Measurements from ENCODE around the gene DCTD.

DNA sequence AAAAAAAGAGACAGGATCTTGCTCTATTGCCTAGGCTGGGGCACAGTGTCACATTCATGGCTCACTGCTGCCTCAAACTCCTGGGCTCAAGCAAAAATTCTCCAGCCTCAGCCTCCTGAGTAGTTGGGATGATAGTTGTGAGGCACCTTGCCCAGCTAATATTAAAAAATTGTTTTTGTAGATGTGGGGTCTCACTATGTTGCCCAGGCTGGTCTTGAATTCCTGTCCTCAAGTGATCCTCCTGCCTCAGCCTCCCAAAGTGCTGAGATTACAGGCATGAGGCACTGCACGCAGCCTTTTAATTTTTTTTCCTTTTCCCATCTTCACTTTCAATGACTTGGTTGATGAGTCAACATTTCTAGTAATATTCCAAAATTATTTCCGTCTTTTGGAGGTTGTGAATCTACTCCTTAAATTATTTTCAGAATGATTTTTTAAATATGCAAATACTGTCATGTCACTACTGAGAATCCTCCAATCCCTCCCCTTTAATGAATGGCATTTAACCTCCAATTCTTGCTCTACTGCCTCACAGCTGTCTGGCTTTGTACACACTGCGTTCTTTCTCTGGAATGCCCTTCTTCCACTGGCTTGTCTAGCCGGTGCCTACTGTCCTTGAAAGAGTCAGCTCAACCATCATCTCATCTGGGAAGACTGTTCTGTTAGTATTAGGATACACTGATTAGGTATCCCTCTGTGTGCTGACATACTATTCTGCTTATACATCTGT, 27.5 kb upstream of the DCTD start:
- TF ChIP-seq, protein P1, sequence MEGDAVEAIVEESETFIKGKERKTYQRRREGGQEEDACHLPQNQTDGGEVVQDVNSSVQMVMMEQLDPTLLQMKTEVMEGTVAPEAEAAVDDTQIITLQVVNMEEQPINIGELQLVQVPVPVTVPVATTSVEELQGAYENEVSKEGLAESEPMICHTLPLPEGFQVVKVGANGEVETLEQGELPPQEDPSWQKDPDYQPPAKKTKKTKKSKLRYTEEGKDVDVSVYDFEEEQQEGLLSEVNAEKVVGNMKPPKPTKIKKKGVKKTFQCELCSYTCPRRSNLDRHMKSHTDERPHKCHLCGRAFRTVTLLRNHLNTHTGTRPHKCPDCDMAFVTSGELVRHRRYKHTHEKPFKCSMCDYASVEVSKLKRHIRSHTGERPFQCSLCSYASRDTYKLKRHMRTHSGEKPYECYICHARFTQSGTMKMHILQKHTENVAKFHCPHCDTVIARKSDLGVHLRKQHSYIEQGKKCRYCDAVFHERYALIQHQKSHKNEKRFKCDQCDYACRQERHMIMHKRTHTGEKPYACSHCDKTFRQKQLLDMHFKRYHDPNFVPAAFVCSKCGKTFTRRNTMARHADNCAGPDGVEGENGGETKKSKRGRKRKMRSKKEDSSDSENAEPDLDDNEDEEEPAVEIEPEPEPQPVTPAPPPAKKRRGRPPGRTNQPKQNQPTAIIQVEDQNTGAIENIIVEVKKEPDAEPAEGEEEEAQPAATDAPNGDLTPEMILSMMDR (IDR thresholded peaks at IDR 0.05; ENCODE audit: low read length), result no peak
- no peak for TF ChIP-seq EZH2phosphoT487 (IDR thresholded peaks at IDR 0.05; ENCODE audit: low read length)

All from MM.1S (cell line).